Fibroblast of upper back skin (primary cell): ENCODE measurements around the gene ZSWIM3.
"Not testable (repeated sequence)": the region's sequence is repeated elsewhere in the genome, so short reads cannot be mapped to it uniquely, and the experiment has no call there.

Experiments used
- DNase-seq: peaks from one replicate; pipeline ENCODE4 v3.0.0-alpha.2; 2013

ZSWIM3 gene

DNA sequence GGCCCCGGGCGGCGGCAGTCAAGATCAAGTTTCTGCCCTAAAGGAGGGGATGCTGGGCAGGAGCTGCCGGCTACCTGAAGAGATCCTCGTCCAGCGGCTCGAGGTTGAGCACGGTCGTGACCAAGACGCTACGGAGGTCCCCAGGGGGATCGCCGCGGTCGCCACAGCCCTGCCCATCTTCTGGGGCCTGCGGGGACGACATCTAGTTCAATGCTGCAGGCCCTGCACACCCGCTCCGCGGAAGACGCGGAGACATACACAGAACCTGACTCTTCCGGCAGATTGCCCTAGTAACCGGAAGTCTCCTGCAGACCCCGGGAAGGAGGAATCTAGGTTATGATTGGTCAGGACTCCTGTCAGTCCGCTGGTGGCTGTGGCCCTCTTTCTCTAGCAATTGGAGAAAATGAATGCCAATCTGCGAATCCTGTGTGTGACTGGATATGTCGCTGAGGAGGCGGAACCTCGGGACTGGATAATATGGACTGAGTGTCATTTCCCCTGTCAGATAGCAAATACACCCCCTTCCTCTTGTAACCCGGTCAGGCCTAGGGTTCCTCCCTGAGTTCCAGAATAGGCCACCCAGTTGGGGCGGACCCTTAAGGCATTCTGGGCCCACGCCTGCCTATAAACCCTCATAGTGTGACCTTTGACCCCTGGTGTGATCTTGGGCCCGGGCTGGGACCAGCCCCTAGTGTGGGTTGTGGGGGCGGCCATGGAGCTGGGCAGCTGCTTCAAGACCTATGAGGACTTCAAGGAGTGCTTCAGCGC, at the start of gene ZSWIM3, which contains the start of gene ACOT8:
ZSWIM3 (plus strand) TSS at position 501 of the 768 bp plus-strand sequence; CDS start at position 713, 212 bp downstream.
ACOT8 (minus strand) TSS at position 279 of the 768 bp plus-strand sequence; CDS start at position 202, 77 bp downstream.
- DNase-seq: peak; percentile 100

DNA sequence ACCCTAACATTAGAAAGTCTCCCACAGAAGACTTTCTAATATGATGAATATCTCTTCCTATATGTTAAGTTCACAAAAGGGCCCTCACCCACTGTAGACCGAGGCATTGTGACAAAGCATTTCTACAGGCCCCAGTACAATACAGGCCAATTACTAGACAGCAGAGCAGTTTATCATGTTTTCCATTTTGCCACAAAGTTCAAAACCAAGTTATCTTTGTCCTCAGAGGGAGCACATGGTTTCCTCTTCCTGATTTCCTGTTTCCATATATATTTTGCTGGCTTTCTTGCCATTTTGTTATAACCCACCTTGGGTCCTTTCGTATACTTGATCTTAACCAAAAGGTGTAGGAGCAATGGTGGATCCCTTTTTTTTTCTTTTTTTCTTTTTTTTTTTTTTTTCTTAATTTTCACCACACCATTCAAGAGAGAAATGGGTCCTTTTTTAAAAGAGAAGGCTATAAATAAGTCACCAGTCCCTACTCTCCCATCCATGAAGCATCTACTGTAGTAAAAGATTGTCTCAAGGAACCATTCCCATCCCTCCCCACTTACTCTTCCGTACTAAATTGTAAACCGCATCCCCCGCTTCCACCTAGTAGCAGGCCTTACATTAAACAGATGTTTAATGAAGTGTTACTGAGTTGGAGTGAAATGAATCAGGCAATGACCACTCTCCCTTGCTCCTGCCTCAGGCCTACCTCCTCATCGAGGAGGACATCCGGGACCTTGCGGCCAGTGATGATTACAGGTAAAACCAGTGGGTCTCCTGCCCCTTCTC, 47.0 kb upstream of the ZSWIM3 start:
- no peak for DNase-seq

GRCh38 chr20:45812157-45813005, 45.0 kb upstream of the ZSWIM3 start, which contains the start of gene UBE2C:
TSS of gene UBE2C (plus strand) at chr20:45812644. CDS start at chr20:45812696, 52 bp downstream.
- DNase-seq: peak; percentile 100

DNA sequence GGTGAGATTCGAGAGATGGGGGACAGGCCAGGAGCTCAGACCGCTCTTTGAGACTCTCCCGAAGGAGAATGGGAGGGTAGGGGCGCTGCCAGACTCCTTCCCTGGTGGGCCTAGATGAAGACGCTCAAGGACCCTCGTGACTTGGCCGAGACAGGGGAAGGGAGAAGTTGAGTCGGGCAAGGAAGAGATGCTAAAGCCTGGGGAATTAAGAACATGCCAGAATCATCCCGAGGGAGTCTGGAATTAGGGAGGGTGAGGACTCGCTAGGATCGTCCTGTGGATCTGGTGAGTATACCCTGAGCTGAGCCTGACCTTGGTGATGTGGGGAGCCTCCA, 44.4 kb upstream of the ZSWIM3 start:
- DNase-seq: no peak

GRCh38 chr20:45813489-45813888, 43.9 kb upstream of the ZSWIM3 start:
- no peak for DNase-seq

- DNase-seq: no peak
Measured at GRCh38 chr20:45814314-45814713, 43.1 kb upstream of the ZSWIM3 start.

DNA sequence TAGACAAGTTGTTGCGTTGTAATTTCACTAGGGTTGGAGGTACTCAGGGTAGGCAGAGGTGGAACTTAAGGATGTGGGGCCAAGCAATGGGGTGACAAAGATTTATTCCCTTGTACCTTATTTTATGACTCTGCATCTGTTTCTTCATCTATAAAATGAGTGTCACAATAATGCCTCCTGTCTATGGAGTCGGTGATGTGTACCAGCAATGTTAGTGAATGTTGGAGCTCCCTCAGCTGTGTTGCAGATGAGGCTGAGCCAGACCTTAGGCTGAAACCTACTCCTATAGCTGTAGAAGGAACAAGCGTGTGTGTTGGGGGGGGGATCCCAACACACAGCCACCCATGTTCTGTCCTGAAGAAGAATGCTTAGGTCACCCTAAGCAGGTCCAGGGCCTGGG, 40.5 kb upstream of the ZSWIM3 start:
- no peak for DNase-seq

- DNase-seq: peak; percentile 40
Measured at GRCh38 chr20:45817376-45818194, 39.8 kb upstream of the ZSWIM3 start.

GRCh38 chr20:45818239-45818638, 39.2 kb upstream of the ZSWIM3 start:
- no peak for DNase-seq

- no peak for DNase-seq
Measured at GRCh38 chr20:45819466-45819865, 37.9 kb upstream of the ZSWIM3 start.

GRCh38 chr20:45821947-45822346, 35.5 kb upstream of the ZSWIM3 start:
- no peak for DNase-seq

DNA sequence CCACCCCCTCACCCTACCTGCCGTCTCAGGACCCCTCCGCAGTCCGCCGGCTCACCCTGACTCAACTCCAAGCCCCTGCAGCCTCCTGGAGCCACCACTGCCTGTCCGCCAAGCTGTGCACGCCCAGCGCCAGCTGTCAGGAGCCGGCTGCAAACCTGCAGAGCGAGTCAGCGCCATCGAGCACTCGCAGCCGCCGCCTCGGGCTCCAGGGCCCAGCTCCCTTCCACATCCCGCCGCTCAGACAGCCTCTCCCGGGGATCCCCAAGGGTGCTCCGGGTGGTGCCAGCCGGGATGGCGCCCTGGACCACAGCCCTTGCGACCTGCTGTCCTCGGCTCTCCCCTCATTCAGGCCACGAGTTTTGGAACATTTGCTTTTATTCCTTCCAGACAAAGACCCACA, 34.6 kb upstream of the ZSWIM3 start:
- no peak for DNase-seq

GRCh38 chr20:45823949-45824835, 33.2 kb upstream of the ZSWIM3 start:
- DNase-seq: peak; percentile 40

GRCh38 chr20:45826381-45827019, 30.9 kb upstream of the ZSWIM3 start:
- no peak for DNase-seq

DNA sequence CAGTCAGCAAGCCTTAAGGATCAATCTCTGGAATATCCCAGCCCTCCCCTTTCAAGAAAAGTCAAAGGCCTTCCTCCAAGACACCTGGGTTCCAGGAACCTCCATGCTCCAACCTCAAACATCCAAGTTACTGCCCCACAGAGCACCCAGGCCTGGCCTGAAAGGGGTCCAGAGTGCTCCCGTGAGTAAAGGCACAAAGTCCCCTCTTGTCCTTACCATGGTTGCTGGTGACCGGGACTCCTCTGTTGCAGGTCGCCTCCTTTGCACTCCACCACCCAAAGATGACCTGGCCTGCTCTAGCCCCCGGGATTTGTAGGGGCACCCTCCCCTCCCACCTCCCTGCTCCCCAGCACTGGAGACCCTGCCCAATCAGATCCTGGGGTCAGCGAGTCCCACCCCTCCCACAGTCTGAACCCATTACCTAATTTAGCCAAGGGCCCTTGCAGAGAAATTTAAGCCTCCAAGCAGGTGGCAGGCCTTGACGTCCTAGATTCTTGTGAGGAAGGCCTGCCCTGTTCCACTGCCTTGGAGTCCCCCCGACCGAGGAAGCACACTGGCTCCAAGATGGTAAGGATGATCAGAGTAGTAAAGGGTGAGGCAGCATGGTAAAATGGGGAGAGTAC, 30.3 kb upstream of the ZSWIM3 start, which contains the start of gene TNNC2:
TNNC2 (minus strand) TSS at position 283 of the 623 bp plus-strand sequence; CDS start at position 219, 64 bp downstream.
- DNase-seq: no peak

GRCh38 chr20:45827712-45828111, 29.7 kb upstream of the ZSWIM3 start:
- DNase-seq: no peak

DNA sequence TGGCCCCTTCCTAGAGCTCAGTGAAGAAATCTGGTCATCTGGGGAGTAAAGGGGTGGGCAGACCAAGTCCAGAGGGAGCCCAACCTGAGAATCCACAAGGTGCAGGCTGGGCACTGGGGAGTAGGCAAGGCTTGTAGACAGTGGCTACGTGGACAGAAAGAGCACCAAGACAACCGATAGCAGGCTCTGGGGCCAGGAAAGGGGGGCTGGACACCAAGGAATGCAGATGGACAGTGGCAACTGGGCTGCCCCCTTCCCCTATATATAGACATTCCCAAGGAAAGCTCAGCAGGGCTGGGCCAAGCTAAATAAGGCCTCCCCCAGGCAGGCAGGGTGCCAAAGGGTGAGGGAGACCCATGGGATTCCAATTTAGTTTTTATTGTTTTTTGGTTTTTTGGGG, 28.8 kb upstream of the ZSWIM3 start:
- no peak for DNase-seq

- DNase-seq: not testable (repeated sequence)
Measured at GRCh38 chr20:45829673-45830106, 27.7 kb upstream of the ZSWIM3 start.

DNA sequence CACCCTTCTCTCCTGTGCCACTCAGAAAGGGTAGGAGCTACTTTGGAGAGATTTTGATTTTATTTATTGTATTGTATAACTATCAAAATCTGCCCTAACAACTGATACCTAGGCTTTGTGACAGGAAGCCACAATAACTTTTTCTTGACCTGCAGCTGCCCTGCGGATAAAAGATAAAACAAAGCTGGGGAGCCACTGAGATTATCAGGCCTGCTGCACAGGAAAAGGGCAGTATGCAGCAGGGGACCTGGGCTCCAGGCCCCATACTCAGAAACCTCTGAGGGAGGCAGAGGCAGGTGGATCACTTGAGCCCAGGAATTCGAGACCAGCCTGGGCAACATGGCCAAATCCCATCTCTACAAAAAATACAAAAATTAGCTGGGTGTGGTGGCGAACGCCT, 24.8 kb upstream of the ZSWIM3 start:
- no peak for DNase-seq
